ENCODE data around the gene ZFYVE28. TPM values are rescaled to one million over a fixed set of nuclear protein-coding genes. Genes with fewer than 3 reads are reported as not detected.

The ZFYVE28 gene
- total RNA-seq, 1 experiment from 2014 or later: 19.2 TPM

- Histone ChIP-seq H3K9me2 (ENCODE audit: insufficient read depth) (no peaks in the 10 kb centered on the region), H4K20me1 (ENCODE audit: insufficient read depth) (no peaks in the 10 kb centered on the region), H3K27me3 (ENCODE audit: insufficient read depth, low read length) (no peaks in the 10 kb centered on the region), H3K27ac (ENCODE audit: low read depth, low read length) (no peak overlapping the region), H3K4me1 (ENCODE audit: control insufficient read depth in 1 of 2, insufficient read depth in 2 of 2, low read length in 2 of 2) (peaks cover 3 to 5% of the 10 kb centered on the region in 2 experiments; a peak in 2 of 4 replicates), H3K4me2 (ENCODE audit: low read length) (no peak overlapping the region), H3K9ac (ENCODE audit: low read length) (no peak overlapping the region), H3K4me3 (replicated peaks in 1 of 2; ENCODE audit: low read depth in 1 of 2, low read length in 2 of 2) (no peak overlapping the region), H2AFZ (ENCODE audit: low read depth, low read length, poor library complexity, severe bottlenecking) (no peak overlapping the region), H3K9me3 (ENCODE audit: control insufficient read depth in 1 of 2, insufficient read depth in 1 of 2, low read depth in 1 of 2, low read length in 2 of 2) (no peaks in the 10 kb centered on the region), H3K36me3 (ENCODE audit: control insufficient read depth in 1 of 2, insufficient read depth in 2 of 2, low read length in 2 of 2) (no peaks in the 10 kb centered on the region), H3K79me2 (ENCODE audit: insufficient read depth, low read length) (no peaks in the 10 kb centered on the region)
- ATAC-seq (no peak), DNase-seq (ENCODE audit: low read depth, low spot score) (no peak)
- BruUV-seq (replicated peaks): no TSS peak
- ChIA-PET RAD21 (ENCODE audit: low non-redundant PET in 1 of 2, low total read pairs in 2 of 2, uncharacterized antibody in 2 of 2, unreplicated experiment in 2 of 2) (no interaction called here), CTCF (no interaction called here), POLR2A (no interaction called here)
- intact Hi-C loops (cut with micrococcal nuclease): no loop called here
- TF ChIP-seq RAD21 (IDR thresholded peaks at IDR 0.05; ENCODE audit: low read depth) (no peak), EZH2phosphoT487 (IDR thresholded peaks at IDR 0.05; ENCODE audit: borderline replicate concordance) (no peak), ZFX (IDR thresholded peaks at IDR 0.05) (no peak), POLR2A (IDR thresholded peaks at IDR 0.05; ENCODE audit: borderline replicate concordance, extremely low read depth, insufficient read depth, insufficient read length) (no peak), ZBTB33 (IDR thresholded peaks at IDR 0.05; ENCODE audit: extremely low read depth, insufficient replicate concordance, low read length) (no peak), FOSL1 (IDR thresholded peaks at IDR 0.05; ENCODE audit: low read depth) (no peak), ELF1 (IDR thresholded peaks at IDR 0.05; ENCODE audit: borderline replicate concordance, low read depth) (no peak), TCF7L2 (IDR thresholded peaks at IDR 0.05; ENCODE audit: borderline replicate concordance, extremely low read depth, insufficient read depth, insufficient read length) (no peak), CEBPB (IDR thresholded peaks at IDR 0.05; ENCODE audit: low read depth) (no peak), SP1 (IDR thresholded peaks at IDR 0.05; ENCODE audit: low read depth) (no peak), YY1 (IDR thresholded peaks at IDR 0.05; ENCODE audit: extremely low read depth, insufficient replicate concordance, low read depth, low read length) (no peak), REST (IDR thresholded peaks at IDR 0.05; ENCODE audit: low read depth) (no peak), SRF (IDR thresholded peaks at IDR 0.05; ENCODE audit: low read depth) (no peak), ZNF274 (IDR thresholded peaks at IDR 0.05; ENCODE audit: low read depth, low read length) (no peak), EGR1 (IDR thresholded peaks at IDR 0.05; ENCODE audit: low read depth) (no peak), CBX3 (IDR thresholded peaks at IDR 0.05; ENCODE audit: low read depth) (no peak), SIN3A (IDR thresholded peaks at IDR 0.05; ENCODE audit: low read depth) (no peak)
- TF ChIP-seq, protein P1, sequence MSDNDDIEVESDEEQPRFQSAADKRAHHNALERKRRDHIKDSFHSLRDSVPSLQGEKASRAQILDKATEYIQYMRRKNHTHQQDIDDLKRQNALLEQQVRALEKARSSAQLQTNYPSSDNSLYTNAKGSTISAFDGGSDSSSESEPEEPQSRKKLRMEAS (IDR thresholded peaks at IDR 0.05): no peak
These were observed 162.8 kb downstream of the ZFYVE28 start for GRCh38 chr4:2255501-2256155.

Data from HCT116 (cell line).